ENCODE measurements around the gene CCNG2. TPM values are rescaled to one million over a fixed set of nuclear protein-coding genes. Genes with fewer than 3 reads are reported as not detected.

The CCNG2 gene
- total and polyA plus RNA-seq, 8 donors, result 4.7 to 30.2 (median 9.6) TPM

- Histone ChIP-seq H3K4me1 (no peaks in the 10 kb centered on the region), H3K9me3 (no peaks in the 10 kb centered on the region), H3K27ac (no peak overlapping the region), H3K27me3 (no peaks in the 10 kb centered on the region), H3K4me3 (no peak overlapping the region), H3K36me3 (no peaks in the 10 kb centered on the region)
- 57 to 61% methylated on average over 5 of the region's 5 CpGs for WGBS, 2 donors
- FAIRE-seq, result no peak
- no peak for ATAC-seq
- intact Hi-C loops (cut with DNase I), result no loop called here
- no peak for DNase-seq
- no peak for TF ChIP-seq CTCF (IDR thresholded peaks at IDR 0.05)
Observed at GRCh38 chr4:77194366-77194765, 37.4 kb downstream of the CCNG2 start.

GRCh38 chr4:77194989-77195388 lies 38.0 kb downstream of the CCNG2 start:
- intact Hi-C loops (cut with DNase I), result no loop called here
- DNase-seq (no peak), ATAC-seq (no peak), FAIRE-seq (no peak)
- 48 to 49% methylated on average over 1 of the region's 1 CpG for WGBS, 2 donors
- TF ChIP-seq CTCF (IDR thresholded peaks at IDR 0.05), result no peak
- Histone ChIP-seq H3K9me3 (no peaks in the 10 kb centered on the region), H3K27me3 (no peaks in the 10 kb centered on the region), H3K4me3 (no peak overlapping the region), H3K27ac (no peak overlapping the region), H3K4me1 (no peaks in the 10 kb centered on the region), H3K36me3 (no peaks in the 10 kb centered on the region)

GRCh38 chr4:77196866-77197265 lies 39.9 kb downstream of the CCNG2 start:
- WGBS, 2 donors, result 81 to 85% methylated on average over 4 of the region's 4 CpGs
- peak in 2 of 4 donors; percentile 27 for ATAC-seq
- FAIRE-seq, result no peak
- no peaks in the 10 kb centered on the region for H3K27me3 ChIP-seq
- H3K4me1 ChIP-seq, result no peaks in the 10 kb centered on the region
- H3K27ac ChIP-seq, result no peak overlapping the region
- no peak overlapping the region for H3K4me3 ChIP-seq
- no peak for TF ChIP-seq CTCF (IDR thresholded peaks at IDR 0.05)
- H3K9me3 ChIP-seq, result no peaks in the 10 kb centered on the region
- no peaks in the 10 kb centered on the region for H3K36me3 ChIP-seq
- DNase-seq, result no peak
- intact Hi-C loops (cut with DNase I), result no loop called here

GRCh38 chr4:77197361-77197760 lies 40.4 kb downstream of the CCNG2 start:
- DNase-seq, result no peak
- no peak overlapping the region for H3K4me3 ChIP-seq
- H3K4me1 ChIP-seq, result no peaks in the 10 kb centered on the region
- WGBS, 2 donors, result 76 to 82% methylated on average over 5 of the region's 5 CpGs
- no peak for ATAC-seq
- H3K27me3 ChIP-seq, result no peaks in the 10 kb centered on the region
- TF ChIP-seq CTCF (IDR thresholded peaks at IDR 0.05), result no peak
- intact Hi-C loops (cut with DNase I), result no loop called here
- no peak overlapping the region for H3K27ac ChIP-seq
- H3K9me3 ChIP-seq, result no peaks in the 10 kb centered on the region
- no peaks in the 10 kb centered on the region for H3K36me3 ChIP-seq
- FAIRE-seq, result no peak

GRCh38 chr4:77197831-77198230 lies 40.8 kb downstream of the CCNG2 start:
- Histone ChIP-seq H3K9me3 (no peaks in the 10 kb centered on the region), H3K4me3 (no peak overlapping the region), H3K27me3 (no peaks in the 10 kb centered on the region), H3K27ac (no peak overlapping the region), H3K4me1 (no peaks in the 10 kb centered on the region), H3K36me3 (no peaks in the 10 kb centered on the region)
- WGBS, 2 donors, result 69 to 77% methylated on average over 2 of the region's 2 CpGs
- DNase-seq (no peak), ATAC-seq (no peak), FAIRE-seq (no peak)
- no peak for TF ChIP-seq CTCF (IDR thresholded peaks at IDR 0.05)
- intact Hi-C loops (cut with DNase I), result no loop called here

All from pancreas (tissue), 10 donors.